ENCODE results near the gene PPP2R2C. TPM values are rescaled to one million over a fixed set of nuclear protein-coding genes. Genes with fewer than 3 reads are reported as not detected.

PPP2R2C gene
- total RNA-seq, 2 experiments from 2014 or later = 0.12 TPM; not detected in 1

DNA sequence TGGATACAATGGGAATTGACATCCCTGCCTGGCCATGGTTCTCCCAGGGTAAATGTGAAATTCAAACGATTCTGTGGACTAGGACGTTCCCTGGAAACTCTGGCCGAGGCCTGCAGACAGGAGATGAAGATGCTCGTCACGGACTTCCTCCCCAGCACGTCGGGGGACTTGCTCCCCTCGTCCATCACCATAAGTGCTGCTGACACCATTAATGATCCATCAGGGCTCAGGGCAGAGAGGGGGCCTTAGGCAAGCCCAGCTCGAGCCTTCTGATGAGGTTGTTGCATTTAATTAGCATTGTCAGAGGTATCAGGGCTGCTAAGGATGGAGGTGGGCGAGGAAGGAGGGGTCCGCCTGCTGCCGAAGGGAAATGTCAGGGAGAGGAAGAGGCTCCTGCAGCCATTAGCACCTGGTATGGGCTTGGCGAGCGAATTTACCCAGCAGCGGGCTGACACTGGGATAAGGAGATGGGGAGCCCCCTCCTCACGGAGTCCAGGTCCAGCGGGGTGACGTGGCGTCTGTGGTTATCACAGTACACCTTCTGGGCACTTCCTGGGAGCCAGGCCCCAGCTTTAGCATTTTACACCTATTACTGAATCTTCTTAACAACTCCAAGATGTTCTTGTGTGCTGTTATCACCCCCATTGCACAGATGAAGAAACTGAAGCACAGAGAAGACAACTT lies 83.1 kb downstream of the PPP2R2C start:
- no peak for ATAC-seq
- no peak overlapping the region for H3K4me3 Mint-ChIP-seq
- ChIA-PET CTCF (no interaction called here), POLR2A (no interaction called here)
- H3K27me3 Mint-ChIP-seq = peaks cover 11% of the 10 kb centered on the region
- H3K36me3 Mint-ChIP-seq (ENCODE audit: low read depth) = no peaks in the 10 kb centered on the region
- no peak for DNase-seq
- no peaks in the 10 kb centered on the region for H3K4me1 Mint-ChIP-seq
- no peak overlapping the region for H3K27ac Mint-ChIP-seq
- no peaks in the 10 kb centered on the region for H3K9me3 Mint-ChIP-seq (ENCODE audit: low read depth)
- intact Hi-C loops (cut with DNase I, micrococcal nuclease) = no loop called here

DNA sequence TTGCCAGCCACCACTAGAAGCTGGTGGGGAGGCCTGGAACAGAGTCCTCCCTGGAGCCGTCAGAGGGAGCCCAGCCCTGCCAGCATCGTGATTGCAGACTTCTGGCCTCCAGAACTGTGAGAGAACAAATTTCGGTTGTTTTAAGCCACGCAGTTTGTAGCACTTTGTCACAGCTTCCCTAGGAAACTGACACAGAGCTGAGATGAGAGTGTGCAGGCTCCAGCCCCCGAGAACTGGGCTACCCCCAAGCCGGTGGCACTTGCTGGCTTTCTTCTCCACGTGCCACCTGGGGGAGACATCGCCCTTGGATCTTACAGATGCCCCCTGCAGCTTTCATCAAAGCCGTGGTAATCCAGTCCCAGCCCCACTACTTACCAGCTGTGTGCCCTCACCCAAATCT lies 83.7 kb downstream of the PPP2R2C start:
- DNase-seq (no peak), ATAC-seq (no peak)
- Mint-ChIP-seq H3K4me1 (no peaks in the 10 kb centered on the region), H3K27me3 (peaks cover 11% of the 10 kb centered on the region), H3K36me3 (ENCODE audit: low read depth) (no peaks in the 10 kb centered on the region), H3K4me3 (no peak overlapping the region), H3K27ac (no peak overlapping the region), H3K9me3 (ENCODE audit: low read depth) (no peaks in the 10 kb centered on the region)
- ChIA-PET CTCF (no interaction called here), POLR2A (no interaction called here)
- intact Hi-C loops (cut with DNase I, micrococcal nuclease) = no loop called here

DNA sequence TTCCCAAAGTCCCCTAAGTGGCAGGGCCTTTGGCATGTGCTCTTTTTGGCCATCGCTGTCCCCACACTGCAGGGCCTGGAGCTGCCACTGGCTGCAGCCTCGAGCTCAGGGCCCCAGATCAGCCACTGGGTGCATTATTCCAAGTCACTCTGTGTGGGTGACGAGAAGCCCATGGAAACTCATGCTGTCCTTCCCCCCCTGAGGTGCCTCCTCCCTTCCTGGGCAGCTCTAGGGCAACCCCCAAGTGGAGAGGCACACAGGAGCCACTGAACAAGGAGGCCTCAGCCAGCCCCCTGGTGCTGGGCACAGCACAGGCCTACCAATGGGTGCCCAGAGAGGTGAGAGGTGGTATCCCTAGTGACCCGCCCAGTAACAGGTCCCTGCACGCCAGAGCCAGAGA lies 84.5 kb downstream of the PPP2R2C start:
- ChIA-PET CTCF (no interaction called here), POLR2A (no interaction called here)
- Mint-ChIP-seq H3K9me3 (ENCODE audit: low read depth) (no peaks in the 10 kb centered on the region), H3K27me3 (peaks cover 14% of the 10 kb centered on the region), H3K36me3 (ENCODE audit: low read depth) (no peaks in the 10 kb centered on the region), H3K27ac (no peak overlapping the region), H3K4me3 (no peak overlapping the region), H3K4me1 (no peaks in the 10 kb centered on the region)
- intact Hi-C loops (cut with DNase I, micrococcal nuclease) = no loop called here
- no peak for ATAC-seq
- no peak for DNase-seq

DNA sequence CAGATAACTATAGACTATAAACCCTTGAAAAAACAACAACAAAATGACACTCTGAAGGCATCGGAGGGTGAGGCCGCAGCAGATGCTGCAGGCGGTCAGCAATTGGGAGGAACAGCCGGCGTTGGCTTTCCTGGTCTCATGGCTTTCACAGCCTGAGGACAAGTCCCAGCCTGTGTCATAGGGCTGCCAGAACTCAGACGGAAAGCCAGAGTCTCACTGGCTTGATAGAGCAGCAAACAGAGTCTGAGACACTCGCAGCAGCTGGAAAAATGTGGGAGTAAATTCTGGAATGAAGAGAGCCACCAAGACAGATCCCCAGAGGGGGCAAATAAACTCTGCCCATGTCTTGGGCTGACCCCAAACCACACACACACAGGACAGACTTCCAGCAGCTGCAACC lies 86.3 kb downstream of the PPP2R2C start:
- Mint-ChIP-seq H3K27ac (no peak overlapping the region), H3K4me3 (no peak overlapping the region), H3K9me3 (ENCODE audit: low read depth) (no peaks in the 10 kb centered on the region), H3K4me1 (no peaks in the 10 kb centered on the region), H3K36me3 (ENCODE audit: low read depth) (no peaks in the 10 kb centered on the region), H3K27me3 (peaks cover 17% of the 10 kb centered on the region)
- no peak for ATAC-seq
- CTCF ChIA-PET = no interaction called here
- DNase-seq = no peak
- POLR2A ChIA-PET = no interaction called here
- intact Hi-C loops (cut with DNase I, micrococcal nuclease) = no loop called here

DNA sequence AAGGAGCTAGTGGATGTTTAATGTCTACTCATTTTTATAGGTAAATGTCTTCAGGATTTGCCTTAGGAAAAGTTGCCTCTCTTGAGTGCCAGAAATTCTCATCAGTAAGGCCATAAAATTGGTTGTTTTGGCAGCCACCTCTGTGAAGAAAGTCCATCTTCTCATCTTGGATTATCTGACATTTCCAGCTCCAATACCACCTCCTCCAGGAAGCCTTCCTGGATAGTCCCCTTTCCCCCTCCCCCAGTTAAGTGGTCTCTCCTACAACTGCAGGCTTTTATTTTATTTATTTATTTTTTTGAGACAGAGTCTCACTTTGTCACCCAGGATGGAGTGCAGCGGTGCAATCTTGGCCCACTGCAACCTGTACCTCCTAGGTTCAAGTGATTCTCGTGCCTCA lies 87.1 kb downstream of the PPP2R2C start:
- ATAC-seq (no peak), DNase-seq (no peak)
- intact Hi-C loops (cut with DNase I, micrococcal nuclease) = no loop called here
- ChIA-PET POLR2A (no interaction called here), CTCF (no interaction called here)
- Mint-ChIP-seq H3K9me3 (ENCODE audit: low read depth) (no peaks in the 10 kb centered on the region), H3K4me1 (no peaks in the 10 kb centered on the region), H3K27ac (no peak overlapping the region), H3K4me3 (no peak overlapping the region), H3K27me3 (peaks cover 18% of the 10 kb centered on the region), H3K36me3 (ENCODE audit: low read depth) (no peaks in the 10 kb centered on the region)

DNA sequence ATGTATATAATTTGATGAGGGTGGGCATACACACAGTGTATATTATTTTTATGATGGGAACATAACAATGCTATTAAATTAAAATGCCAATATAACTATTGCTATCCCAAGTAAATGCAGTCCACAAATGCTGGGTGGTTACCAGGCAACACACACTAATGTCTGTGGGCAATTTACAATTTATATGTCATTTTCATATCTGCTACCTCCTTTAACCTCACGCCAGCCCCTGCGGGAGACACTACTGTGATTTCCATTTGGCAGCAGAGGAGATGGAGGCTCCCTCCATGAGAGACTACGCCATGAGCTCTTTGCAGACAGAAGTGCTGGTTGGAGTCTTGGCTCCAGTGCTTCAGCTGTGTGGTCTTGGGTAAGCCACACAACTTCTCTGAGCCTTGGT lies 87.9 kb downstream of the PPP2R2C start:
- DNase-seq (no peak), ATAC-seq (no peak)
- H3K36me3 Mint-ChIP-seq (ENCODE audit: low read depth) = no peaks in the 10 kb centered on the region
- no peaks in the 10 kb centered on the region for H3K4me1 Mint-ChIP-seq
- no peak overlapping the region for H3K4me3 Mint-ChIP-seq
- POLR2A ChIA-PET = no interaction called here
- no peak overlapping the region for H3K27ac Mint-ChIP-seq
- CTCF ChIA-PET = no interaction called here
- H3K9me3 Mint-ChIP-seq (ENCODE audit: low read depth) = no peaks in the 10 kb centered on the region
- intact Hi-C loops (cut with DNase I, micrococcal nuclease) = no loop called here
- H3K27me3 Mint-ChIP-seq = peaks cover 18% of the 10 kb centered on the region

DNA sequence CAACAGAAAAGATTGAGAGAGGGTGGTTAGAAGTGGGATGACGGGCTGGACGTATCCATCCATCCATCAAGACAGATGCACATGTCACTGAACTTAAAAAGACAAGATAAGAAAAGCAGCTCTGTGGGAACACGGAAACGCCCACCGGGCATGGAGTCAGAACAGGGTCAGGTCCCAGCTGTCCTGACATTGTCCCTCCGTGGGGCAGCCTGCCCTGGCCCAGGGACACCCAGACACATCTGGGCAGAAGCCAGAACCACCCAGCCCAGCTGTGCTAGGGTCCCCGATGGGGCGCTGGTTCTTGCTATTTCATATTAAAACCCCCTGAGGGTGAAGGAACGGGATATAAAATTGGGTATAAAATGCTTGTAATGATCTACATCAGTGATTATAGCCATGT lies 88.5 kb downstream of the PPP2R2C start:
- no peaks in the 10 kb centered on the region for H3K36me3 Mint-ChIP-seq (ENCODE audit: low read depth)
- H3K4me1 Mint-ChIP-seq = no peaks in the 10 kb centered on the region
- ChIA-PET POLR2A (no interaction called here), CTCF (no interaction called here)
- H3K9me3 Mint-ChIP-seq (ENCODE audit: low read depth) = no peaks in the 10 kb centered on the region
- H3K27ac Mint-ChIP-seq = no peak overlapping the region
- peaks cover 16% of the 10 kb centered on the region for H3K27me3 Mint-ChIP-seq
- DNase-seq = no peak
- no peak for ATAC-seq
- H3K4me3 Mint-ChIP-seq = no peak overlapping the region
- intact Hi-C loops (cut with DNase I, micrococcal nuclease) = no loop called here

DNA sequence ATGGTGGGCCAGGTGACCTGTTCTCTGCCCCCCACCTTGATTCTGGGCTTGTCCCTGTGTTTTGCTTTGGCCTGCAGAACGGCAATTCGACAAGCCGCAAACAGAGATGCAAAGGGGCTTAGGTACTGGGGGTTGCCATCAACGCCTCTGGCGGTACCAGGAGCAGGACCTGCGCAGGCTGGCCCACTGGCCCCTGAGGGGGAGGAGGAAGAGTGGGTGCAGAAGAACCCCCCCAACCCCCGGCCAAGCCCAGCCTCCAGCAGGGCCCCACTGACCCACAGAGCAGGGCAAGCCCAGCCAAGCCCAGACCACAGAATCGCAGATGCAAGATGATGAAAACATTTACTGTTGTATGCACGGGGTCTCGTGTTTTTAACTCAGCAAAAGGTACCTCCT lies 89.4 kb downstream of the PPP2R2C start:
- CTCF ChIA-PET = no interaction called here
- H3K4me1 Mint-ChIP-seq = no peaks in the 10 kb centered on the region
- intact Hi-C loops (cut with DNase I, micrococcal nuclease) = no loop called here
- H3K9me3 Mint-ChIP-seq (ENCODE audit: low read depth) = no peaks in the 10 kb centered on the region
- no peaks in the 10 kb centered on the region for H3K36me3 Mint-ChIP-seq (ENCODE audit: low read depth)
- peaks cover 14% of the 10 kb centered on the region for H3K27me3 Mint-ChIP-seq
- H3K4me3 Mint-ChIP-seq = no peak overlapping the region
- DNase-seq = no peak
- H3K27ac Mint-ChIP-seq = no peak overlapping the region
- POLR2A ChIA-PET = no interaction called here
- no peak for ATAC-seq

DNA sequence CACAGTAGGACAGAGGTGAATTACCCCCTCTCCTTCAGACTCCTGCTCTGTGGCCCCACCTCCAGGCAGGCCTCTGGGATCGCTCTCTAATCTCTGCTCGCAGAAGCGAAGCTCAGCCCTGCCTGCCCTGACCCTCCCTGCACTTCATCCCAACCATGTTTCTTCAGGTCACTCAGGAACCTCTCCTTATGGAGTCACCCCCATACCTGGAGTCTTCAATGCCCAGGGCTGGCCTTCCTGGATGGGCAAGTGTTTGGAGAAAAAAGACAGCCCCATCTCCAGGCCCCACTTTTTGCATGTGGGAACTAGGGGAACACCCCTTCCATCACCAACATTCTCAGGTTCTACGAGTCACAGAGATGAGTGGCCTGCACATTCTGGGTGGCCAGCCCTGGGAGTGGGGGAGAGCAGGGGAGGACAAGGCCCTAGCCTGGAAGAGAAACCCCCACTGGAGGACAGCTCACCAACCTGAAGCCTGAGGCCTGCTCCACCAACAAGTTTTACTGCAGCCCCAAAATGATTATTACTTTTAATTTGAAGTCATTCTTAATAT lies 90.8 kb downstream of the PPP2R2C start:
- Mint-ChIP-seq H3K9me3 (ENCODE audit: low read depth) (no peaks in the 10 kb centered on the region), H3K36me3 (ENCODE audit: low read depth) (no peaks in the 10 kb centered on the region), H3K27me3 (peaks cover 14% of the 10 kb centered on the region), H3K4me3 (no peak overlapping the region), H3K27ac (no peak overlapping the region), H3K4me1 (no peaks in the 10 kb centered on the region)
- CTCF ChIA-PET = no interaction called here
- DNase-seq (no peak), ATAC-seq (no peak)
- POLR2A ChIA-PET = no interaction called here
- intact Hi-C loops (cut with DNase I, micrococcal nuclease) = no loop called here

DNA sequence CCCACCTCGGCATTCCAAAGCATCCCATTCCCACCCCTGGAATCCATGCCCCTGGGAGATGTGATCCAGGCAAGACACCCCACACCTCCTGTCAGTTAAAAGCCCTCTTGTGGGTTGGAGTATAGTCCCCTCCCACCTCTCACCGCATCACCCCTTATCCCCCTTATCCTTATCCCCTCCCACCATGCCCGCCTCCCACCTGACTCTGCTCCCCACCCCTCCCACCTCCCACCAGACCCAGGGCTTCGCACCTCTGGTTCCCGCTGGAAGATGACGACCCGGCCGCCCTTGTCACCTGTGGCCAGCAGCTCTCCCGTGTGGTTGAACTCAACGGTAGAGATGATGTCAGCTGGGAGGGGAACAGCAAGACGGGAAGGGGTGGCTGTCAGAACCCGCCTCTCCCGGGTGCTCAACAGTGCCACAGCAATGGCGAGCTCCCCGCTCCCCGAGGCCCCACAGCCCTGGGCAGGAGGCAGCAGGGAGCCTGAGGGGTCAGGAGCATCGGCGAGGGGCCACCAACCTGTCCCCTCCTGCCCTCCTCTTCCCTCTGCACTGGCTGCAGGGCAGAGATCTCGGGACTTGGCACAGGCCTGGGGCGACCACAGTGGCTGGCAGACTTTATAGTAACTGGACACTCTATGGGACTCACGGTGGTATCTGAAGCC lies 91.5 kb downstream of the PPP2R2C start:
- Mint-ChIP-seq H3K27me3 (peaks cover 14% of the 10 kb centered on the region), H3K4me1 (no peaks in the 10 kb centered on the region), H3K4me3 (no peak overlapping the region), H3K9me3 (ENCODE audit: low read depth) (no peaks in the 10 kb centered on the region), H3K36me3 (ENCODE audit: low read depth) (no peaks in the 10 kb centered on the region), H3K27ac (no peak overlapping the region)
- DNase-seq (no peak), ATAC-seq (no peak)
- POLR2A ChIA-PET = no interaction called here
- CTCF ChIA-PET = no interaction called here
- intact Hi-C loops (cut with DNase I, micrococcal nuclease) = no loop called here

DNA sequence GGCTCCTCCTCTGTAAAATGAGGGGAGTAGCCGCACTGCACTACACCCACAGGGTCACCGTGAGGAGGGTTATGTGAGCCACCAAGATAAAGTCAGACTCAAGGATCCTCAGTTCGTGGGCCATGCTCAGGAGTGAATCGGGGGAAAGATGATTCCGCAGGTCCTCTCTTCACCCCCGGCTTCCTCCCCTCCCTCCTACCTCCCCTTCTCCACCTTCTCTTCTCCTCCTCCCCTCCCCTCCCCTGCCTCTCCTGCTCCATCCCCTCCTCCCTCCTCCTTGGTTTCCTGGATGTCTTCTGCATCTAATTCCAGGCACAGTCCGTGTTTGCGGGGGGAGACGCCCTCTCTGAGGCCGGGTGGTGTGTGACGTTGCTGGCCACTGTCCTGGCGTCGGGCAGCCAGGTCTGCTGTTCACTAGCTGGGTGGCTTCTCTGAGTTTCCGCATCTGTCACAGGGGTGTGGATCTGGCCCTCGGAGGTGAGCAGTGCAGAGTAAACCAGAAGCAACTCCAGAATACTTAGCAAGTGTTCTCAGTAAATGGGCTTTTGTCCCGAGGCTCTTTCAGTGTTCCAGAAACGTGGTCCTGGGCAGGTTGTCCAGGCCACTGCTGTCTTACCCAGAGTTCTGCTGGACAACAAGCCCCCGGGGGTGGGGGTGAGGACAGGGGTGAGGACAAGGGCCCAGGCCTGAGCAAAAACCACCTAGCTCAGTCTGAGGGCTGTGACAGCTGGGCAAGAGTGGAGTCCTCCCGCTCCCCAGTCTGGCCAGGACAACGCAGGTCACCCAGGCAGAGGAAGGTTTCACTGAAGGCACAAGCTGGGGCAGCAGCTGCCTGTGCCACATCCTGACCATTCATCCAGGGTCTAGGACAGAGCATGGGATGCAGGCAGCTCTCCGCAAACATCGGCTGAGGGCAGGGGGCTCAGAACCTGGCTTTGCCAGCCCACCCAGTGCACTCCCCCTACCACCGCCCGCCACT lies 92.4 kb downstream of the PPP2R2C start:
- no peak overlapping the region for H3K4me3 Mint-ChIP-seq
- CTCF ChIA-PET = interaction anchor here (0.5 kb wide), 1 partner anchor 186 kb away, joined by 3 read pairs; no protein-coding TSS in a partner anchor
- POLR2A ChIA-PET = no interaction called here
- H3K9me3 Mint-ChIP-seq (ENCODE audit: low read depth) = no peaks in the 10 kb centered on the region
- H3K4me1 Mint-ChIP-seq = no peaks in the 10 kb centered on the region
- H3K27ac Mint-ChIP-seq = no peak overlapping the region
- intact Hi-C loops (cut with DNase I, micrococcal nuclease) = no loop called here
- H3K36me3 Mint-ChIP-seq (ENCODE audit: low read depth) = no peaks in the 10 kb centered on the region
- peaks cover 13% of the 10 kb centered on the region for H3K27me3 Mint-ChIP-seq
- ATAC-seq (no peak), DNase-seq (no peak)

Data from activated CD4-positive, alpha-beta T cell treated with anti-CD3 and anti-CD28 coated beads for 36 hours (primary cell).